ENCODE results near the gene RELL1. TPM values are rescaled to one million over a fixed set of nuclear protein-coding genes. Genes with fewer than 3 reads are reported as not detected.

RELL1 gene
- total and polyA plus RNA-seq, 10 of the 15 experiments (the other 5 are each of a cell fraction or from before 2014, with no cell fraction given): 0.20 to 10.9 (median 3.9) TPM

GRCh38 chr4:37685823-37686372, 278 bp downstream of the RELL1 start:
- peaks cover 33% of the 10 kb centered on the region for H3K79me2 ChIP-seq (ENCODE audit: control insufficient read depth, insufficient read depth, low read length)
- H4K20me1 ChIP-seq (ENCODE audit: control insufficient read depth, insufficient read depth): no peaks in the 10 kb centered on the region
- H3K9ac ChIP-seq (ENCODE audit: control insufficient read depth, insufficient read depth, low read length): peak overlapping the region; percentile 70
- peak overlapping the region; percentile 67 for H3K27ac ChIP-seq (ENCODE audit: control insufficient read depth, insufficient read depth)
- intact Hi-C loops (cut with micrococcal nuclease; ENCODE audit: unreplicated experiment): loop anchor here (2.0 kb wide), 1 partner anchor 141 kb away; the partner anchor contains the start of gene PGM2
- DNase-seq (ENCODE audit: low read depth, low spot score) (no peak), FAIRE-seq (no peak), ATAC-seq (peak; percentile 38)
- H2AFZ ChIP-seq (ENCODE audit: control insufficient read depth, low read depth, low read length): peak overlapping the region; percentile 88
- peaks cover 11% of the 10 kb centered on the region for H3K4me1 ChIP-seq (ENCODE audit: control insufficient read depth, insufficient read depth, low read length)
- H3K36me3 ChIP-seq (ENCODE audit: control insufficient read depth in 2 of 2, insufficient read depth in 2 of 2, low read length in 1 of 2): no peaks in the 10 kb centered on the region
- 2% methylated on average over 39 of the region's 75 CpGs for WGBS (ENCODE audit: insufficient coverage, insufficient replicate concordance, low lambda C conversion rate, missing lambda C conversion rate)
- H3K4me2 ChIP-seq (ENCODE audit: control insufficient read depth, insufficient read depth): peak overlapping the region; percentile 98; the same call in 1 of the 2 replicates
- peak; percentile 11 for TF ChIP-seq MEF2B (IDR thresholded peaks at IDR 0.05; ENCODE audit: partially characterized antibody, poor library complexity, severe bottlenecking)
- 0 out of 2 replicates have a peak, but pooled peaks have one; percentile 6 for TF ChIP-seq CREM (IDR thresholded peaks at IDR 0.05; ENCODE audit: low read depth)
- TF ChIP-seq GATAD2B (conservative IDR thresholded peaks at IDR 0.05; ENCODE audit: low read depth): peak; percentile 89
- TF ChIP-seq MTA3 (IDR thresholded peaks at IDR 0.05; ENCODE audit: borderline replicate concordance, low read length): no peak
- TF ChIP-seq NR2F1 (conservative IDR thresholded peaks at IDR 0.05): 0 out of 2 replicates have a peak, but pooled peaks have one; percentile 38
- no peak for TF ChIP-seq NFXL1 (IDR thresholded peaks at IDR 0.05; ENCODE audit: borderline replicate concordance)
- TF ChIP-seq RB1 (IDR thresholded peaks at IDR 0.05; ENCODE audit: borderline replicate concordance): peak; percentile 40; the same call in 1 of the 2 replicates
- TF ChIP-seq TAF1 (IDR thresholded peaks at IDR 0.05; ENCODE audit: borderline replicate concordance, low read depth, low read length): peak; percentile 65; the same call in 1 of the 2 replicates
- TF ChIP-seq PML (IDR thresholded peaks at IDR 0.05; ENCODE audit: low read length): no peak
- TF ChIP-seq LARP7 (IDR thresholded peaks at IDR 0.05): peak; percentile 94
- peak; percentile 92 for TF ChIP-seq POLR2A (IDR thresholded peaks at IDR 0.05; ENCODE audit: low read depth, low read length)
- TF ChIP-seq IRF5 (IDR thresholded peaks at IDR 0.05; ENCODE audit: borderline replicate concordance): no peak
- TF ChIP-seq EED (IDR thresholded peaks at IDR 0.05; ENCODE audit: low read depth): peak; percentile 51; the same call in 1 of the 2 replicates
- TF ChIP-seq POLR2AphosphoS5 (IDR thresholded peaks at IDR 0.05; ENCODE audit: low read length): peak; percentile 70
- peak; percentile 10; the same call in 1 of the 2 replicates for TF ChIP-seq YY1 (IDR thresholded peaks at IDR 0.05; ENCODE audit: low read depth, low read length)
- TF ChIP-seq NKRF (conservative IDR thresholded peaks at IDR 0.05): peak; percentile 75
- peak; percentile 82 for TF ChIP-seq DPF2 (IDR thresholded peaks at IDR 0.05)
- TF ChIP-seq ZNF687 (IDR thresholded peaks at IDR 0.05): peak; percentile 61; the same call in 1 of the 2 replicates
- H3K4me3 ChIP-seq: peak overlapping the region; percentile 87
- in situ Hi-C loops (cut with MboI): no loop called here
- no peaks in the 10 kb centered on the region for H3K27me3 ChIP-seq (replicated peaks in 1 of 2; ENCODE audit: control insufficient read depth in 2 of 2, insufficient read depth in 2 of 2, low read length in 1 of 2)
- ChIA-PET CTCF (interaction anchor here (1.0 to 1.4 kb wide), 4 partner anchors 9 to 206 kb away, joined by 3 to 5 read pairs (median 4); no protein-coding TSS in a partner anchor), SMC1A (ENCODE audit: uncharacterized antibody, unreplicated experiment) (interaction anchor here (0.9 to 2.4 kb wide), 4 partner anchors 10 to 28 kb away, joined by 3 to 17 read pairs (median 8); no protein-coding TSS in a partner anchor), POLR2A (interaction anchor here (0.5 to 0.9 kb wide), 2 partner anchors 11 to 1368 kb away, joined by 3 to 9 read pairs; no protein-coding TSS in a partner anchor), RAD21 (ENCODE audit: unreplicated experiment) (interaction anchor here (1.0 to 2.0 kb wide), 8 partner anchors 10 to 116 kb away, joined by 3 to 7 read pairs (median 4); no protein-coding TSS in a partner anchor)
- no TSS peak for BruUV-seq (replicated peaks)
- H3K9me3 ChIP-seq (replicated peaks; ENCODE audit: control insufficient read depth, insufficient read depth, low read length): no peaks in the 10 kb centered on the region
